ENCODE measurements around the gene AHCYL1. TPM values are rescaled to one million over a fixed set of nuclear protein-coding genes. Genes with fewer than 3 reads are reported as not detected.
A peak's percentile ranks its signal among the peaks of the same experiment; 100 is the strongest.

Gene AHCYL1
- total RNA-seq, 1 experiment from 2014 or later = 89.6 TPM

- ChIA-PET POLR2A (ENCODE audit: low non-redundant PET) (no interaction called here), CTCF (no interaction called here)
- H3K9me3 ChIP-seq (ENCODE audit: low read depth, low read length, poor library complexity, severe bottlenecking) = no peaks in the 10 kb centered on the region
- intact Hi-C loops (cut with micrococcal nuclease; ENCODE audit: unreplicated experiment) = no loop called here
- H3K4me1 ChIP-seq (ENCODE audit: insufficient read depth, low read length, poor library complexity, severe bottlenecking) = peaks cover 33% of the 10 kb centered on the region
- BruUV-seq (replicated peaks) = no TSS peak
- H3K36me3 ChIP-seq (ENCODE audit: insufficient read depth, low read length, poor library complexity, severe bottlenecking) = peaks cover 50% of the 10 kb centered on the region
- H3K27ac ChIP-seq (ENCODE audit: low read depth, low read length, poor library complexity, severe bottlenecking) = no peak overlapping the region
- H3K4me3 ChIP-seq (ENCODE audit: low read depth, low read length, poor library complexity, severe bottlenecking) = no peak overlapping the region
- DNase-seq (ENCODE audit: low spot score) = no peak
- no peaks in the 10 kb centered on the region for H3K27me3 ChIP-seq (replicated peaks; ENCODE audit: insufficient read depth, low read depth, low read length, poor library complexity)
- no peak for TF ChIP-seq CTCF (conservative IDR thresholded peaks at IDR 0.05; ENCODE audit: low read depth, low read length)
Observed at GRCh38 chr1:110008971-110009565, 24.5 kb downstream of the AHCYL1 start.

- Histone ChIP-seq H3K4me1 (ENCODE audit: insufficient read depth, low read length, poor library complexity, severe bottlenecking) (peaks cover 11% of the 10 kb centered on the region), H3K4me3 (ENCODE audit: low read depth, low read length, poor library complexity, severe bottlenecking) (no peak overlapping the region), H3K9me3 (ENCODE audit: low read depth, low read length, poor library complexity, severe bottlenecking) (no peaks in the 10 kb centered on the region), H3K27me3 (replicated peaks; ENCODE audit: insufficient read depth, low read depth, low read length, poor library complexity) (no peaks in the 10 kb centered on the region), H3K27ac (ENCODE audit: low read depth, low read length, poor library complexity, severe bottlenecking) (no peak overlapping the region), H3K36me3 (ENCODE audit: insufficient read depth, low read length, poor library complexity, severe bottlenecking) (peaks cover 75% of the 10 kb centered on the region)
- ChIA-PET POLR2A (ENCODE audit: low non-redundant PET) (no interaction called here), CTCF (interaction anchor here (0.6 to 1.5 kb wide), 4 partner anchors 27 to 372 kb away, joined by 3 to 14 read pairs (median 5); partner anchors contain the start of gene AHCYL1)
- DNase-seq (ENCODE audit: low spot score) = peak; percentile 63
- no peak for TF ChIP-seq EZH2 (IDR thresholded peaks at IDR 0.05; ENCODE audit: borderline replicate concordance, low read depth, low read length, poor library complexity, severe bottlenecking)
- TF ChIP-seq CTCF (conservative IDR thresholded peaks at IDR 0.05; ENCODE audit: low read depth, low read length) = peak; percentile 58
- BruUV-seq (replicated peaks) = no TSS peak
- intact Hi-C loops (cut with micrococcal nuclease; ENCODE audit: unreplicated experiment) = loop anchor here (10.0 kb wide), 1 partner anchor 237 kb away; no protein-coding TSS in a partner anchor
Observed at GRCh38 chr1:110011527-110012041, 27.0 kb downstream of the AHCYL1 start.

DNA sequence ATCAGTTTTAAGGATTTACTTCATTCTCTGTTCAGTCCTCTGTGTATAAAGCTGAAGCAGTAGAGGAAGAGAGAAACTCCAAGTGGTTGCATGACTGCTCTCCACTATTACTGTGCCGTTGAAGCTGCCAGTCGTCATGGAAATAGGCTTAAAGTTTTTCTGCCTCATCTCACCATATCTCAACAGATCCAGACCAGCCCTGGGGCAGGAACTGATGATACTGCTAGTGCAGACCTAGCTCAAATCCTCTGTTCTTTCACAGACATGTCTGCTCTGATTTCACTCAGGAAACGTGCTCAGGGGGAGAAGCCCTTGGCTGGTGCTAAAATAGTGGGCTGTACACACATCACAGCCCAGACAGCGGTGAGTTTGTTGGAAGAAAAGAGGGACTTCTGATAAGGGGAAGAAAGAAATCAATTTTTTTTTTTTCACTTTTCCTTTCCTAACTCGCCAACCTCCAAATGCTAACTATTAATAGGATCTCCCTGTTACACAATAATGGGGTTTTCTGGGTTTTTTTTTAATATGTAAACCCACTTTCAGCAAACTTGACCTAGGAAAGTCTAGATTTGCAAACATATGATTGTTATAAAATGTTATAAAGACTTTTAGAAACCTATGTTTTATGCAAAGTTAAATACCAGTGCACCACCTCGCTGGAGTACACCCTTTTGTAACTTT lies 27.7 kb downstream of the AHCYL1 start:
- peaks cover 81% of the 10 kb centered on the region for H3K36me3 ChIP-seq (ENCODE audit: insufficient read depth, low read length, poor library complexity, severe bottlenecking)
- H3K27ac ChIP-seq (ENCODE audit: low read depth, low read length, poor library complexity, severe bottlenecking) = no peak overlapping the region
- CTCF ChIA-PET = interaction anchor here (0.6 to 1.5 kb wide), 2 partner anchors 33 to 372 kb away, joined by 3 to 14 read pairs; no protein-coding TSS in a partner anchor
- BruUV-seq (replicated peaks) = no TSS peak
- H3K27me3 ChIP-seq (replicated peaks; ENCODE audit: insufficient read depth, low read depth, low read length, poor library complexity) = no peaks in the 10 kb centered on the region
- POLR2A ChIA-PET (ENCODE audit: low non-redundant PET) = no interaction called here
- intact Hi-C loops (cut with micrococcal nuclease; ENCODE audit: unreplicated experiment) = loop anchor here (10.0 kb wide), 1 partner anchor 237 kb away; no protein-coding TSS in a partner anchor
- H3K4me1 ChIP-seq (ENCODE audit: insufficient read depth, low read length, poor library complexity, severe bottlenecking) = peaks cover 4% of the 10 kb centered on the region
- DNase-seq (ENCODE audit: low spot score) = no peak
- no peaks in the 10 kb centered on the region for H3K9me3 ChIP-seq (ENCODE audit: low read depth, low read length, poor library complexity, severe bottlenecking)
- no peak for TF ChIP-seq CTCF (conservative IDR thresholded peaks at IDR 0.05; ENCODE audit: low read depth, low read length)
- TF ChIP-seq EZH2 (IDR thresholded peaks at IDR 0.05; ENCODE audit: borderline replicate concordance, low read depth, low read length, poor library complexity, severe bottlenecking) = no peak
- H3K4me3 ChIP-seq (ENCODE audit: low read depth, low read length, poor library complexity, severe bottlenecking) = no peak overlapping the region

All from A673 (cell line).